Liver (tissue), 9 donors: ENCODE results near the gene CLEC2A. TPM values are rescaled to one million over a fixed set of nuclear protein-coding genes. Genes with fewer than 3 reads are reported as not detected.

Experiments
- DNase-seq: peaks from one replicate; pipeline ENCODE4 v3.0.0-alpha.2; 2017; ENCODE audit warnings: low spot score
- H3K27ac ChIP-seq, 2 donors: one replicate each; pipeline ENCODE4 v1.7.0; 2013; ENCODE audit warnings: inconsistent platforms in 2 of 2, low read length in 2 of 2, control low read depth in 1 of 2, low read depth in 1 of 2, mild to moderate bottlenecking in 1 of 2
- H3K27me3 ChIP-seq, 4 donors: one replicate each; pipeline versions ENCODE4 v1.6.1 to v1.7.0; 2013; ENCODE audit warnings: low read length in 3 of 4, inconsistent platforms in 1 of 4, mild to moderate bottlenecking in 1 of 4, moderate library complexity in 1 of 4; ENCODE audit not compliant: control insufficient read depth in 4 of 4, insufficient read depth in 4 of 4
- H3K36me3 ChIP-seq, 4 donors: one replicate each; pipeline versions ENCODE4 v1.6.1 to v1.7.0; 2013; ENCODE audit warnings: low read length in 3 of 4, mild to moderate bottlenecking in 3 of 4, low read depth in 1 of 4, moderate library complexity in 1 of 4; ENCODE audit not compliant: control insufficient read depth in 4 of 4, insufficient read depth in 3 of 4
- H3K4me1 ChIP-seq, 4 donors: one replicate each; pipeline versions ENCODE4 v1.6.1 to v1.7.0; 2013; ENCODE audit warnings: low read length in 3 of 4, mild to moderate bottlenecking in 3 of 4, moderate library complexity in 1 of 4; ENCODE audit not compliant: control insufficient read depth in 4 of 4, insufficient read depth in 4 of 4
- H3K4me3 ChIP-seq, 3 donors: one replicate each; pipeline versions ENCODE4 v1.6.1 to v1.7.0; 2013; ENCODE audit warnings: low read length in 3 of 3, control low read depth in 1 of 3, low read depth in 1 of 3, mild to moderate bottlenecking in 1 of 3
- H3K9ac ChIP-seq, 2 donors: one replicate each; pipeline ENCODE4 v1.7.0; 2013; ENCODE audit warnings: low read length in 2 of 2, mild to moderate bottlenecking in 2 of 2, moderate library complexity in 2 of 2, control low read depth in 1 of 2, low read depth in 1 of 2
- H3K9me3 ChIP-seq, 4 donors: one replicate each; pipeline versions ENCODE4 v1.6.1 to v1.7.0; 2013; ENCODE audit warnings: low read length in 3 of 4; ENCODE audit not compliant: control insufficient read depth in 4 of 4
- EGR1 ChIP-seq, 2 donors: IDR thresholded peaks; 2 replicates each; pipeline ENCODE4 v1.6.1; 2016 to 2018; ENCODE audit warnings: antibody characterized with exemption in 2 of 2, low read depth in 2 of 2
- GABPA ChIP-seq, 2 donors: IDR thresholded peaks in 1 of 2; conservative IDR thresholded peaks in 1 of 2; 2 replicates each; pipeline ENCODE4 v1.6.1; 2016; ENCODE audit warnings: antibody characterized with exemption in 2 of 2, mild to moderate bottlenecking in 1 of 2, moderate library complexity in 1 of 2
- HNF4A ChIP-seq, 2 donors: conservative IDR thresholded peaks; 2 replicates each; pipeline ENCODE4 v1.6.1; 2016; ENCODE audit warnings: antibody characterized with exemption in 2 of 2, mild to moderate bottlenecking in 2 of 2
- HNF4G ChIP-seq: IDR thresholded peaks from 2 replicates; pipeline ENCODE4 v1.6.1; 2016; ENCODE audit warnings: antibody characterized with exemption
- JUND ChIP-seq, 2 donors: IDR thresholded peaks; 2 replicates each; pipeline ENCODE4 v1.6.1; 2016; ENCODE audit warnings: antibody characterized with exemption in 2 of 2
- NR2F2 ChIP-seq: IDR thresholded peaks from 2 replicates; pipeline ENCODE4 v1.6.1; 2016; ENCODE audit warnings: antibody characterized with exemption
- RAD21 ChIP-seq, 2 donors: IDR thresholded peaks; 2 replicates each; pipeline ENCODE4 v1.6.1; 2016; ENCODE audit warnings: antibody characterized with exemption in 2 of 2, mild to moderate bottlenecking in 2 of 2
- RXRA ChIP-seq, 2 donors: IDR thresholded peaks; 2 replicates each; pipeline ENCODE4 v1.6.1; 2017 to 2018; ENCODE audit warnings: antibody characterized with exemption in 2 of 2, mild to moderate bottlenecking in 1 of 2
- SP1 ChIP-seq: IDR thresholded peaks from 2 replicates; pipeline ENCODE4 v1.6.1; 2018; ENCODE audit warnings: antibody characterized with exemption, mild to moderate bottlenecking
- TAF1 ChIP-seq: conservative IDR thresholded peaks from 2 replicates; pipeline ENCODE4 v1.6.1; 2016; ENCODE audit warnings: antibody characterized with exemption, mild to moderate bottlenecking
- YY1 ChIP-seq: IDR thresholded peaks from 2 replicates; pipeline ENCODE4 v1.6.1; 2016; ENCODE audit warnings: antibody characterized with exemption, mild to moderate bottlenecking
- WGBS: extraction: QIAGEN DNeasy Blood & Tissue Kit; methylation state at CpG from one replicate; pipeline ENCODE4 v1.1.7; 2013; 5-methylcytosine and 5-hydroxymethylcytosine counted together
- polyA plus RNA-seq, 2 donors: library from polyadenylated mRNA; stranded (reverse) in 1 of 2; unstranded in 1 of 2; fragments of 200-250 nt in 1 of 2; fragments of >200 nt in 1 of 2; fragmentation: Nextera tagmentation in 1 of 2; extraction: Ambion mirVana in 1 of 2; gene quantifications; one replicate each; pipeline versions ENCODE4 v1.2.1 to v1.2.3, GENCODE V29; 2013 to 2015
- total RNA-seq, 2 donors: library from RNA; depleted of rRNA; stranded (reverse); fragments of >200 nt; gene quantifications; one replicate each; pipeline ENCODE4 v1.2.3, GENCODE V29; 2014
- TF ChIP-seq, protein P1 (sequence below): IDR thresholded peaks from 2 replicates; pipeline ENCODE4 v1.6.1; 2016; ENCODE audit warnings: antibody characterized with exemption, mild to moderate bottlenecking
- TF ChIP-seq, protein P2 (sequence below): IDR thresholded peaks from 2 replicates; pipeline ENCODE4 v1.6.1; 2016; ENCODE audit warnings: antibody characterized with exemption
- TF ChIP-seq, protein P3 (sequence below): IDR thresholded peaks from 2 replicates; pipeline ENCODE4 v1.6.1; 2016; ENCODE audit warnings: antibody characterized with exemption
- TF ChIP-seq, protein P4 (sequence below): IDR thresholded peaks from 2 replicates; pipeline ENCODE4 v1.6.1; 2016; ENCODE audit warnings: antibody characterized with exemption
- TF ChIP-seq, protein P5 (sequence below): fragments of 150-350 bp; IDR thresholded peaks from 2 replicates; pipeline ENCODE4 v1.5.1; 2017; ENCODE audit warnings: improper control_type of control experiment, low read depth, low read length; ENCODE audit not compliant: missing input control
- donor health status: healthy.
- donor health status: healthy.
- donor health status: healthy.
- donor health status: healthy.
- donor health status: healthy.

Gene CLEC2A
- total and polyA plus RNA-seq, 4 donors, result not detected

DNA sequence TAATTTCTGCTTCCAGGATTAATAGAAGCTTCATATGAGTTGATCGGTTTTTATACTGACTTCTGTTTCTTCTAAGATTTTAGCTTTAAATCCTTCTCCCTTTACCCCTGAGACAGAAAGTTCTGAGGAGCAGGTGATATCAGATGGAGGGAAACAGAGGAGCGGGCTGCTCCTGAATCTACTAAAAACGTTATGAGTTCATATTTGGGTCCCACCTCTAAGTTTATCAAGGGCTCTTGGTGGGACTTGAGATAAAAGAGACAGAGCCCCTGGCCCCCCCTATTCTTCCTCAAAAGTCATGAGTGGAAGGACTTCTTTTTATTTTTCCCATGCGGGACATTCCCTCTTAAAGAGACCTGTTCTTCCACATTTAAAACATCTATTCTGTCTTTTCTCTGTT lies 23.8 kb downstream of the CLEC2A start (continued):
- TF ChIP-seq, protein P1, sequence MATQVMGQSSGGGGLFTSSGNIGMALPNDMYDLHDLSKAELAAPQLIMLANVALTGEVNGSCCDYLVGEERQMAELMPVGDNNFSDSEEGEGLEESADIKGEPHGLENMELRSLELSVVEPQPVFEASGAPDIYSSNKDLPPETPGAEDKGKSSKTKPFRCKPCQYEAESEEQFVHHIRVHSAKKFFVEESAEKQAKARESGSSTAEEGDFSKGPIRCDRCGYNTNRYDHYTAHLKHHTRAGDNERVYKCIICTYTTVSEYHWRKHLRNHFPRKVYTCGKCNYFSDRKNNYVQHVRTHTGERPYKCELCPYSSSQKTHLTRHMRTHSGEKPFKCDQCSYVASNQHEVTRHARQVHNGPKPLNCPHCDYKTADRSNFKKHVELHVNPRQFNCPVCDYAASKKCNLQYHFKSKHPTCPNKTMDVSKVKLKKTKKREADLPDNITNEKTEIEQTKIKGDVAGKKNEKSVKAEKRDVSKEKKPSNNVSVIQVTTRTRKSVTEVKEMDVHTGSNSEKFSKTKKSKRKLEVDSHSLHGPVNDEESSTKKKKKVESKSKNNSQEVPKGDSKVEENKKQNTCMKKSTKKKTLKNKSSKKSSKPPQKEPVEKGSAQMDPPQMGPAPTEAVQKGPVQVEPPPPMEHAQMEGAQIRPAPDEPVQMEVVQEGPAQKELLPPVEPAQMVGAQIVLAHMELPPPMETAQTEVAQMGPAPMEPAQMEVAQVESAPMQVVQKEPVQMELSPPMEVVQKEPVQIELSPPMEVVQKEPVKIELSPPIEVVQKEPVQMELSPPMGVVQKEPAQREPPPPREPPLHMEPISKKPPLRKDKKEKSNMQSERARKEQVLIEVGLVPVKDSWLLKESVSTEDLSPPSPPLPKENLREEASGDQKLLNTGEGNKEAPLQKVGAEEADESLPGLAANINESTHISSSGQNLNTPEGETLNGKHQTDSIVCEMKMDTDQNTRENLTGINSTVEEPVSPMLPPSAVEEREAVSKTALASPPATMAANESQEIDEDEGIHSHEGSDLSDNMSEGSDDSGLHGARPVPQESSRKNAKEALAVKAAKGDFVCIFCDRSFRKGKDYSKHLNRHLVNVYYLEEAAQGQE, result no peak

DNA sequence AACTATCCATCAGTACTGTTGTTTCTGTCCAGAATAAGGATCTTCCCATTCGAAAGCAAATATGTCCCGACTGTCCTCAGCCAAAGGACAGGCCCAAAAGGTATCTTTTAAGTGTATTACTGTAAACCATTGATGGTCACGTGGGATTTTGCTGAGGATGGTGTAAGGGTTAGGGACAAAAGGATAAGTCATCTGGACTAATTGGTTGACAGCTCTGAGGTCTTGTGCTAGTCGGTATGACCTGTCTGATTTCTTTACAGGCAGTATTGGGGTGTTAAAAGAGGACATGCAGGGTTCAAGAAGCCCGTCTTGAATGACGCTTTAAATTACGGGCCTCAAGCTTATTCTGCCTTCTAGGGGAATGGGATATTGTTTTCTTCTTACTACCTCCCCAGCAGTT lies 24.4 kb downstream of the CLEC2A start:
- no peaks in the 10 kb centered on the region for H3K4me1 ChIP-seq
- no peak overlapping the region for H3K9ac ChIP-seq
- H3K36me3 ChIP-seq, result no peaks in the 10 kb centered on the region
- 96% methylated on average over 7 of the region's 7 CpGs for WGBS
- H3K4me3 ChIP-seq, result no peak overlapping the region
- H3K9me3 ChIP-seq, result peaks cover 8 to 30% (median 12%) of the 10 kb centered on the region in 4 donors
- TF ChIP-seq EGR1 (IDR thresholded peaks at IDR 0.05; ENCODE audit: low read depth in 2 of 2) (no peak), GABPA (IDR thresholded peaks at IDR 0.05 in 1 of 2, conservative IDR thresholded peaks at IDR 0.05 in 1 of 2) (no peak), HNF4A (conservative IDR thresholded peaks at IDR 0.05) (no peak), RXRA (IDR thresholded peaks at IDR 0.05) (no peak), YY1 (no peak), NR2F2 (no peak), JUND (IDR thresholded peaks at IDR 0.05) (no peak), TAF1 (no peak), RAD21 (IDR thresholded peaks at IDR 0.05) (no peak), SP1 (no peak), HNF4G (no peak)
- TF ChIP-seq, protein P2, sequence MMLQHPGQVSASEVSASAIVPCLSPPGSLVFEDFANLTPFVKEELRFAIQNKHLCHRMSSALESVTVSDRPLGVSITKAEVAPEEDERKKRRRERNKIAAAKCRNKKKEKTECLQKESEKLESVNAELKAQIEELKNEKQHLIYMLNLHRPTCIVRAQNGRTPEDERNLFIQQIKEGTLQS, result no peak
- TF ChIP-seq, protein P1, result no peak
- TF ChIP-seq, protein P3, sequence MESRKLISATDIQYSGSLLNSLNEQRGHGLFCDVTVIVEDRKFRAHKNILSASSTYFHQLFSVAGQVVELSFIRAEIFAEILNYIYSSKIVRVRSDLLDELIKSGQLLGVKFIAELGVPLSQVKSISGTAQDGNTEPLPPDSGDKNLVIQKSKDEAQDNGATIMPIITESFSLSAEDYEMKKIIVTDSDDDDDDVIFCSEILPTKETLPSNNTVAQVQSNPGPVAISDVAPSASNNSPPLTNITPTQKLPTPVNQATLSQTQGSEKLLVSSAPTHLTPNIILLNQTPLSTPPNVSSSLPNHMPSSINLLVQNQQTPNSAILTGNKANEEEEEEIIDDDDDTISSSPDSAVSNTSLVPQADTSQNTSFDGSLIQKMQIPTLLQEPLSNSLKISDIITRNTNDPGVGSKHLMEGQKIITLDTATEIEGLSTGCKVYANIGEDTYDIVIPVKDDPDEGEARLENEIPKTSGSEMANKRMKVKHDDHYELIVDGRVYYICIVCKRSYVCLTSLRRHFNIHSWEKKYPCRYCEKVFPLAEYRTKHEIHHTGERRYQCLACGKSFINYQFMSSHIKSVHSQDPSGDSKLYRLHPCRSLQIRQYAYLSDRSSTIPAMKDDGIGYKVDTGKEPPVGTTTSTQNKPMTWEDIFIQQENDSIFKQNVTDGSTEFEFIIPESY, result no peak
- TF ChIP-seq, protein P4, sequence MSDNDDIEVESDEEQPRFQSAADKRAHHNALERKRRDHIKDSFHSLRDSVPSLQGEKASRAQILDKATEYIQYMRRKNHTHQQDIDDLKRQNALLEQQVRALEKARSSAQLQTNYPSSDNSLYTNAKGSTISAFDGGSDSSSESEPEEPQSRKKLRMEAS, result no peak
- TF ChIP-seq, protein P5, sequence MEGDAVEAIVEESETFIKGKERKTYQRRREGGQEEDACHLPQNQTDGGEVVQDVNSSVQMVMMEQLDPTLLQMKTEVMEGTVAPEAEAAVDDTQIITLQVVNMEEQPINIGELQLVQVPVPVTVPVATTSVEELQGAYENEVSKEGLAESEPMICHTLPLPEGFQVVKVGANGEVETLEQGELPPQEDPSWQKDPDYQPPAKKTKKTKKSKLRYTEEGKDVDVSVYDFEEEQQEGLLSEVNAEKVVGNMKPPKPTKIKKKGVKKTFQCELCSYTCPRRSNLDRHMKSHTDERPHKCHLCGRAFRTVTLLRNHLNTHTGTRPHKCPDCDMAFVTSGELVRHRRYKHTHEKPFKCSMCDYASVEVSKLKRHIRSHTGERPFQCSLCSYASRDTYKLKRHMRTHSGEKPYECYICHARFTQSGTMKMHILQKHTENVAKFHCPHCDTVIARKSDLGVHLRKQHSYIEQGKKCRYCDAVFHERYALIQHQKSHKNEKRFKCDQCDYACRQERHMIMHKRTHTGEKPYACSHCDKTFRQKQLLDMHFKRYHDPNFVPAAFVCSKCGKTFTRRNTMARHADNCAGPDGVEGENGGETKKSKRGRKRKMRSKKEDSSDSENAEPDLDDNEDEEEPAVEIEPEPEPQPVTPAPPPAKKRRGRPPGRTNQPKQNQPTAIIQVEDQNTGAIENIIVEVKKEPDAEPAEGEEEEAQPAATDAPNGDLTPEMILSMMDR, result no peak
- no peaks in the 10 kb centered on the region for H3K27me3 ChIP-seq
- DNase-seq, result no peak
- no peak overlapping the region for H3K27ac ChIP-seq
